ENCODE results near the gene GALNT15.

Gene GALNT15

GRCh38 chr3:16189201-16189600, 14.7 kb downstream of the GALNT15 start:
- no peak for DNase-seq

DNA sequence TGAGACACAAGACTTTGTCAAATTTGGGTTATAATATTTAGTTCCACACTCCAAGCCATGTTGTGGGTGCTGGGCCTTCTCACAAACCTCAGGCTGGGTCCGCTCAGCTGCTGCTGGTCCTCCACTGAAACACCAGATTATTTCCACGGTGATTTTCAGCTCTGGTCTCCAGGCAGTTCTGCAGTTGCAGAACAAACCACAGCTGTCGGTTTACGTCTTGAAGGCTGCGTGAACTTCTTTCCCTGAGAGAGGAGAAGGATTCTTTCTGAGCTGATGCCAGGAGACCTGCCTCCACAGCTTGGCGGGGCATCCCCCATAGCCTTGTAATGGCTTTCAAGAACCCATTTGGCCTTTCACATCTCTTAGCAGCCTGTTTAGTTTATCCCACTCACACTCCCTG, 16.2 kb downstream of the GALNT15 start:
- DNase-seq = no peak

DNA sequence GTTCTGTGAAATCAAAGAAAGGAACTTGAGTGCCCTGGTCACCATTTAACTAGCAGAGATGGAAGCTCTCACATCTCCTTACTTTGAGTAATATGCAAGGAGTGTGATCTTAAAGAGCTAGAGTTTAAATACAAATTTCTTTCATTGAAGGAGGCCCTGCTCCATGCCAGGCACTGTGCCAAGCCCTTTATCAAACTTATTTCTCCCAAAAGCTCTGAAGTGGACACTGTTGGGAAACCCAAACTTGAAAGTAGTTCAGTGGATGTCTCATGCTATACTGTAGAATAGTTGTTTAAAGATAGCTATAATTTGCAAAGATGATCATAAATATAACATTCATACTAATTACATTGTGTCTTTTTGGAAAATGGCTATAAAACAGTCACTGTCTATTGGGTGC, 17.1 kb downstream of the GALNT15 start:
- DNase-seq = no peak

DNA sequence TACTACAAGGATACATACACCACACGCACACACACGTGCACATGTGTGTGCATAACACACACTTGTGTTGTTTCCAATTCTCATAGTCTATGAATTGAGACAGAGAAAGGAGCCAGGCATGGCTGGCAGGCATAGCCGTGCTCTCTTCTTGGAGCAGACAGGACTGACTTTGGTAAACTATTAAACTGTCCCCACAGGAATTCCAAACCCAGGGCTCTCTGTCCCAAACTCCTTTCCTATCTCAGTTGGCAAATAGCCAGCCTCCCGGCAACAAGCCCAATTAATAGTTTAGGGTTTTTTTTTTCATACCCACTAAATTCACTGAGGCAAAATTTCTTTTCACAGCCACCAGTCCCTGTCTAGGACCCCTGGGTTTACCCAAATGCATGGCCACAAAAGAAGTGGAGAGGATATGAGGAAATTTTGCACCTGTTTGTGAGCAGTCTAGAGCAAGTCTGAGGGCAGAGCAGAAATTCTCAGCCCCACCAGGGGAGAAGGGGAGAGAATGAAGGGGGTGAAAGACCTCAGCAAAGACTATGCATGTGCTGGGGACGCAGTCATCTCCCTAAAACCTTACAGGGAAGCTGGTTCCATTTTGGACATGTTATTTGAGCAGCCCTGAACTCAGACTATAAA, 17.8 kb downstream of the GALNT15 start:
- no peak for DNase-seq

- no peak for DNase-seq
Measured at GRCh38 chr3:16198427-16198826, 23.9 kb downstream of the GALNT15 start.

DNA sequence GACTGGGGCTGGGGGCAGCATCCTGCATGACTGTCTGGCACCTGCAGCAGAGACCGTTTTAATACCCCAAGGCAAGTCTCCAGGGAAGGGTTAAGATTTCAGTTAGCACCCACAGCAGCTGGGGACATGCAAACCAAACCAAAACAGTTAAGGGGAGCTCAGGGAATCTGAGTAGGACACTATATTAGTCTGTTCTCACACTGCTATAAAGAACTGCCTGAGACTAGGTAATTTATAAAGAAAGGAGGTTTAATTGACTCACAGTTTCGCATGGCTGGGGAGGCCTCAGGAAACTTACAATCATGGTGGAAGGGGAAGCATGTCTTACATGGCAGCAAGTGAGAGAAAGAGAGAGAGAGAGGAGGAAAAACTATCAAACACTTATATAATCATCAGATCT, 25.3 kb downstream of the GALNT15 start:
- no peak for DNase-seq

DNA sequence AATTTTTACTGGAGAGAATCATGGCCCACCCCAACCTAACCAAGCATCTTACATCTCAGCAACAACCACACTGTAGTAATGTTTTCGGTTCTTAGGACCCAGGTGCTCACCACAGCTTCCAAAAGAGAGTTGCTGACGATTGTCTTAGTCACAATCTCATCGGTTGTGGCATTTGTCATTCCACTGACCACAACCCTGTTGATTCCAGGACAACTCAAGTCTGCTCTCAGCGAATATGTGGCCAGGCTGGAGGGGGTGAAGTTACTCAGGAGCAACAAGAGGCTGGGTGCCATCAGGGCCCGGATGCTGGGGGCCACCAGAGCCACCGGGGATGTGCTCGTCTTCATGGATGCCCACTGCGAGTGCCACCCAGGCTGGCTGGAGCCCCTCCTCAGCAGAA, 25.9 kb downstream of the GALNT15 start:
- no peak for DNase-seq

DNA sequence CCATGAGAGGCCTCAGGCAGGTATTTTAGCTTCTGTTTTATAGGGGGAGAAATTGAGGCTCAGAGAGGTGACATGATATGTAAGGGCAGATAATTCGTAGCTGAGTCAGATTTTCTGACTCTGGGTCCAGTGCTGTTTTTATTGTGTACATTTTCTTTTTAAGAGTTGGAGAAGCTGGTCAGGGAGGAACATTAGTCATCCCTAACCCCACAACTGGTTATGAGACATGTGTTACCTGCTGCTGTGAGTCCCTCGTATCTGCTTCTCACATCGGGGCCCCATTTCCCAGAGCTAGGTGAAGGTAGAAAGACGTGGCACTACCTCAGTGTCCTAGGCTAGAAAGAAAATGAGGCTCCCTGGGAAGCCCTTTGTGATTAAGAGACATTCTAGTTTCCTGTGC, 28.6 kb downstream of the GALNT15 start:
- DNase-seq = no peak

- no peak for DNase-seq
Measured at GRCh38 chr3:16203671-16204629, 29.5 kb downstream of the GALNT15 start.

GRCh38 chr3:16204751-16205150, 30.3 kb downstream of the GALNT15 start:
- DNase-seq = no peak

GRCh38 chr3:16205156-16205870, 30.8 kb downstream of the GALNT15 start:
- DNase-seq = no peak

- DNase-seq = no peak
Measured at GRCh38 chr3:16207031-16207430, 32.6 kb downstream of the GALNT15 start.

- no peak for DNase-seq
Measured at GRCh38 chr3:16211176-16211904, 36.9 kb downstream of the GALNT15 start.

GRCh38 chr3:16214366-16214765, 39.9 kb downstream of the GALNT15 start:
- no peak for DNase-seq

DNA sequence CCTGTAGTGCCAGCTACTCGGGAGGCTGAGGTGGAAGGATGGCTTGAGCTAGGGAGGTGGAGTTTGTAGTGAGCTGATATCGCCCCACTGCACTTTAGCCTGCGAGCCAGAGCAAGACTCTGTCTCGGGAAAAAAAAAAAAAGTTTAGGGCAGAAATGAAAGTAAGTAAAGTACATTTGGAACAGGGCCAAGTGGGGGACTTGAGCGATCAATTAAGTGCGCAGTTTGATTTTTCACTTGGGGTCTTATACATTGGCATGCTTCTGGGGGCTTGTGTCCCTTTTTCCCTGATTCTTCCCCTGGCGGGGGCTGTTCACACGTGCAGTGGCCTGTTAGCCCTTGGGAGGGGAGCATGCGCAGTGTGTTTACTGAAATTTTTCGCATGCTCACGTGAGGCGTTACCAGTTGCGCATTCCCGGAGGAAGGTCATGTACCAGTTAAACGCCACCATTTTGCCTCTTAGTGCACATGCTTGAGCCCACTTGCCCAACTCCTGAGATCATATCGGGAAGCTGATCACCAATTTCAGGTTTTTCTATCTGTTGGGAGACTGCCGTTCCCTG, 42.0 kb downstream of the GALNT15 start:
- DNase-seq = no peak

- DNase-seq = no peak
Measured at GRCh38 chr3:16219777-16220176, 45.3 kb downstream of the GALNT15 start.

GRCh38 chr3:16221990-16222389, 47.5 kb downstream of the GALNT15 start:
- no peak for DNase-seq

- no peak for DNase-seq
Measured at GRCh38 chr3:16222547-16222946, 48.1 kb downstream of the GALNT15 start.

- DNase-seq = no peak
Measured at GRCh38 chr3:16224325-16224724, 49.8 kb downstream of the GALNT15 start.

DNA sequence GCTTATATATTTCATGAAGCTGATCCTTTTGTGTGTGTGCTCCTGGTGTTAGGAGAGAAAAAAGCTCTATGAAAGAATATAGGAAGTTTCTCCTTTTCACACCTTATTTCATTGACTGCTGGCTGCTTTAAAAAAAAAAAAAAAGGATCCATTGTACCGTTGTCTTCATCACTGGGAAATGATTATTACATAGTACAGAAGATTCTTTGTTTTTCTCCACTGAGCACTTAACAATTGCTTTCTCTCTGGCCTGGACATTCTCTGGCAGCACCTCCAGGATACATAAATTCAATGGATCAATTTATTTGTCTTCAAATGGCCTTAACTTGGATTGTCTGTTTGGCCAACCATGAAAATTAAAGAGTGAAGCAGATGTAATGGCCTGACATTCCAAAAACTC, 53.1 kb downstream of the GALNT15 start:
- no peak for DNase-seq

GRCh38 chr3:16229681-16230080, 55.2 kb downstream of the GALNT15 start:
- DNase-seq = no peak

- no peak for DNase-seq
Measured at GRCh38 chr3:16231983-16232382, 57.5 kb downstream of the GALNT15 start.

DNA sequence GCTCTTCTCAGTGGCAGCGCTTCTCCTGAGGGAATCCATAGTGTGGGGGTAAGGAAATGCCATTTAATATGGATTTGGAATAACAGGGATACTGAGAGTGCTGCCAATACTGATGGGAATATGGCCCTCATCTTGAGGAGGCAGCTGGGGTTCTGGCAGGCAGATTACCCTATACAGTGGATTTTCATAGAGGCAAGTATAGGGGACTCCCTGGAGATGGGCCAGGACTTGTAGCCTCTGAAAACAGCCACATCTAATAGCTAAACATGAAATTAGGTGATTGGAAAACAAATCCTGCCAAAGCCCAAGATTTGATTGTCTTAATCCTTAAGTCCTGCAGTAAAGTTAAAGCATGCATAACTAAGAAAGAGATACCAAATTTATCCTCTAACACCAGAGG, 59.3 kb downstream of the GALNT15 start:
- DNase-seq = no peak

Data from DMS153 (cell line).